ENCODE measurements around the gene NHS.

The NHS gene

DNA sequence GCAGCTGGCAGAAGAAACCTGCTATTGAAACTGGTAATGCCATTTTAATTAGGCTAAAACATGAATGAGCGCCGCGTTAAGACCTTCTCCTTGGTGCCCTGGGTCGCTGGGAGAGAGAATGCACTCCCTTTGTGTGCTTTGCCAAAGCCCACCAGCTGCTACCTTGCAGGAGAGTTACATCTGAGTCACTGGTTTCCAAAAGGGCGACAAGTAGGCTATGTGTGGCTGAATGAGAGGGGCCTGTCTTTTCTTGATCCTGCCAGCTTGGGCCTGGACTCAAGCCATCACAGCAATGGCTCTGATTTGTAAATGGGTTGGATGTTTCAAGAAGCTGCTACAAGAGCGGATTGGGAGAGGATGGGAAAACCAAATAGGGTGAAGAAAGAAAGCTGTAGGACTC lies 81.5 kb downstream of the NHS start:
- no peak for DNase-seq

DNA sequence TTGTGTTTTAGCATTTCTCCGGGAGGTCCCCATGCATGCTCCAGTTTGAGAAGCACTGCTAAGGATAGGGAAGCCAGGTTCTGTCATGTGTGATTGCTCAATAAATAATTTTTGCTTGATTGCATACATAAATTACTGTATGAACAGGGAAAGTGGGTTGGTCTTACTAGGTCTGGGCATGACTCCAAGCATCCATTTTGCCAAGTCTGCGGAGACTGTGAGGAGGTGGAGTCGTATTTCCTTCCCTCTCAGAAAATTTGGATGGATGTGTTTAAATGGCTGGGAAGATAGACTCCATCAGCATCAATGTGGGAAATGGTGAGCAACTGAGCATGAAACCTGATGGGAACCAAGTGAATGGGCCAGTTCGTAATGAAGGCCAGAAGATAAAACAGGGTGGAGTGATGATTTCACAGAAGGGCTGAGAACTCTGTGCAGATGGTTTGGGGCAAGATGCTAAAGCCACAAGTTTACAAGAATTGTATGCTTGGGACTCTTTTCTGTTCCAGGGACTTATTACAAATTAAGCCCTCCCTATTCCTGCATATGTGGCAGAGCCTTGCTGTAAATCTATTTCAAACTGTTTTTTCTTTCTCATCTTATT lies 84.1 kb downstream of the NHS start:
- no peak for DNase-seq

DNA sequence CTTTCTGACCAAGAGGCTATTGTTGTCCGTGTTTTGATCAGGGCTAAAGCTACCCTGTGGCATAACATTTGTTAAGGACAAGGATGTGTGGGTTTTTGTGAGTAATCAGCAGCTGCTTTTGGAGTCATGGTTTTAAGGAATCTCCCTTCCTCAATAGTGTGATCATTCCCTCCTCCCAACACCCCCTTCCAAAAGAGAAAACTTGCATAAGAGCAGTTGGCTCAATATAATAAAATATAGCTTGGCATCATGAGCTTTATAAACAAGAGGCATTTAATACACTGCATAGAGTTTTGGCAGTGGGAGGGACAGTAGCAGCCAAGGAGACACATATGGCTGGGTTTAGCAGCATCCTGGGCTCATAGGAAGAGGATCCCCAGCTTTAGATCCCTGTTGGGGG lies 84.7 kb downstream of the NHS start:
- no peak for DNase-seq

DNA sequence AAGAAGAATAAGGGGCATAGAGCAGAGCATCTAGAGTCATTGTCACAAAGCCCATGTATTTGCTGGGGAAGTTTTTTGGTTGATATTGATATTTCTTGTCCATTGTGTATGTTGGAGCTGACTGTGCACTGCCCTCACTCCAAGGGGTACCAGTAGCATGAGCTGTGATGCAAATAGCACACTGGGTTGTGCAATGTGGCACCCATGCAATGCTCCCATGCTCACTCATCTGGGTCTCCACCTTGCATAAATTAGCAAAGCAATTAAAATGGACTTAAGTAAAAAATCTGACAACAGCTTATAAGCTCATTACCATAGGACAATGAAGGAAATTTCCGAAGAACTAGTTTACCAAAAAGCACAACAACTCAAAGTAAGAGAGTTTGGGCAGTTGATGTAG lies 87.9 kb downstream of the NHS start:
- DNase-seq, result no peak

- DNase-seq, result no peak
These were observed 89.2 kb downstream of the NHS start for GRCh38 chrX:17464194-17464593.

GRCh38 chrX:17465201-17465600 lies 90.2 kb downstream of the NHS start:
- DNase-seq, result no peak

- no peak for DNase-seq
These were observed 90.8 kb downstream of the NHS start for GRCh38 chrX:17465802-17466201.

DNA sequence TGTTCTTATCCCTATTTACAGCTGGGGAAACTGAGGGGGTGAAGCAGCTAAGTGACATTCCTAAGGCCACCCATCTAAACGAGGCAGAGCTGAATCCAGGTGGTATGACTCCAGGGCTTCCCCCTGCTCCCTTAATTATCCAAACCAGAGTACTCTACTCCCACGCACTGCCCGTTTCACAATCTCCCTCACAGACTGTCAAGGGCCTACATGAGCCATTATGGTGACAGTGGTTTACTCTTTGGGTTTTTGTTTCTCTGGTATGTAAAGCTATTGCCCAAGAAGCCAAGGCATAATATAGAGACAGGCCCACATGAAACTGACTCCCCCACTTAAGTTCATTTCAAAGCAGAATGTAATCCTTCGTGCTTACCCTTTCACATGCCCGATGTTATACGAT lies 95.1 kb downstream of the NHS start:
- DNase-seq, result no peak

DNA sequence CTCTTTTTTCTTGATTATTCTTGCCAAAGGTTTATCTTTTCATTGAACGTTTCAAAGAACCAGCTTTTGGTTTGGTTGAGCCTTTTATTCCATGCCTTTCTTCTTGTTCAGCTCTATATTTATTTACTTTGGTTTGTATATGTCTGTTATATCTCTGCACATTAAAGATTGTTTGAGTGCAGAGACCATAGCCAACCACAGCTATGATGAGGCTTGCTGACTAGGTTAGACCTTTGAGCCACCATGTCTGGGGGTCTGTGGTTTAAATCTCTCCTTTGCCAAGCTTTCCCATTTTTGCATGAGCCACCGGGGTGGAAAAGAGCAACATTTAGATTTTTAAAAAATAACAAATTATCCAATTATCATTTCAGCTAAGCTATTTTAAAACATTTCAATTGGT lies 96.1 kb downstream of the NHS start:
- no peak for DNase-seq

DNA sequence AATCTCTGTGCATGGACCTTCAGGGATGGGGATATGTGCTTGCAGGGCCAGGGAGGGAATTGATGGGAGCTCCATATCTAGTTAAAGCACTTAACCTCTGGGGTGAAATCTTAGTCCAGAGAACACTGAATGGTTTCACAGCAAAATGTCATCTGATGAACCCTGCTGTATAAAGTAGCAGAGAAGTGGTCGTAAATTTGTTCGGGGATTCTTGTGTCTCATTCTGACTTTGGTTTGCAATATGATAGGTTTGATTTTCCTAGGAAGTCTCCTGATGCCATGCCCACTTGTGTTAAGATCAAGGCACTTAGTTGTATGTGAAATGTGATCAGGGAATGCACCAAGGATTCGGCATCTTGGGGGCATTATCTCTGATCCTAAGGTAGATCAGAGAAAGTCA lies 96.9 kb downstream of the NHS start:
- no peak for DNase-seq

GRCh38 chrX:17472424-17472823 lies 97.4 kb downstream of the NHS start:
- no peak for DNase-seq

DNA sequence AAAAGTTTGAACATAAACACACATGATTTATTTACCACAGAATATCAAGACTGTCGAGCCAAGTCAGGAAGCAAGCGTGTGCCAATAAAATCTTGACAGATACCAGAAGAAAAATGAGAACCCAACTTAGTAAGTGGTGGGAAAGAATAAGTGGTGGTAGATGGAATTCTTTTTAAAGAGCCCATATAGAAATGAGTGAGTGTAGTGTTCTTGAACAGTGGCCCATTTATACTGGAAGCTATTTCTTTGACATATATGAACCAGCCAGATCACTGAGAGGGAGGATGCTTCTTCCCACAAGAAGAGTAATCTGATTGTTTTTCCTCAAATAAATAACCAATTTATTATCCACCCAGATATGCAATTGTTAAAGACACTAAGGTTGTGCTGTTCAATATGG lies 98.0 kb downstream of the NHS start:
- no peak for DNase-seq

- no peak for DNase-seq
These were observed 99.9 kb downstream of the NHS start for GRCh38 chrX:17474892-17475291.

DNA sequence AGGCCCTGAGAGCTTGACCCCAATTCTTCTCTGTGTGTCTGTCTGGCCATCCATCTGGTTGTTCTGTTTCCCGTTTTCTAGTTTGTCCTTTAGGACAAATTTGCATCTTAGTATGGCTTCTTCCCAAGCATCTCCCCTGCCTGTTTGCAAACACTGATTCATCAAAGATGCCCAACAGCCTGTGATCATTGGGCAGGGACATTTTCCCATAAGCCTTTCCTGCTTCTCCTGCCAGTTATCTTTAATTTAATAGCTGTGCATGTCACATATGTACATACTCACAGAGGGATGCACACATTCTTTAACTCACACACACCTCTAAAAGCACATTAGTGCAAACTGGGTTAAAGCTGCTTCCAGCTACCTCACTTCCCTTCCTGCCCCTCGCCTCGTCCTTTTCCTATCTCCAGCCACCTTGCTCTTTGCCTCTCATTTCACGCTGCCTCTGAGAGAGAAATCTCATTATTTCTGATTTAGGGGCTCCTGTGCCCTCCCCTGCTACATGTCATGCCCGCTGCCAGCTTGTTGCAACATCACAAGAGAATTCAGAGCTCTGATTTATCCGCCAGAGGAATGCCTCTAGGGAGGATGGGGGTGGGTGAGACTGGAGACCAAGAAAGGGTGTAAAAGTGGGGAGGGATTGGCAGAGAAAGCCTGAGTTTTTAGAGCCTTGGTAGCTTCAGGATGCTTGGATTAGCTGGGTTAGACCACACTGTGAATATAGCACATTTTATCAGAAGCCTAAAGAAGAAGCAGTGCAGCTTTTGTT lies 100.6 kb downstream of the NHS start:
- no peak for DNase-seq

DNA sequence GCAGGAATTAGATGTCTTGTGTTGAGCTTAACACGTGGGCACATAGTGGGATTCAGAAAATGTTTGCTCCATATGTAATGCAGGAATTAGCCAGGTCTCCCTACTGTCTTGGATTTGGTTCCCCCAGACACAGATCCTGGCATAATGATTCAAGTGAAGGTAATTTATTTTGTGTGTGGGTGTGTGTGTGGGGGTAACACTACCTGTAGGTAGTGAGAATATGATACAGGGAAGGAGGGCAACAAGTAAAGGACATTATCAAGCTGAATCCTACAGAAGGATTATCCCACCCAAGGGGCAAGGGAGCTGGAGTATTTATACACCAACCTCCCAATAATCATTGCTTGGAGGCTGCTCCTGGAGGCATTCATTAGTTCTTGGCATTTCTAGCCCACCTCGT lies 101.4 kb downstream of the NHS start:
- no peak for DNase-seq

- no peak for DNase-seq
These were observed 106.1 kb downstream of the NHS start for GRCh38 chrX:17481086-17481485.

DNA sequence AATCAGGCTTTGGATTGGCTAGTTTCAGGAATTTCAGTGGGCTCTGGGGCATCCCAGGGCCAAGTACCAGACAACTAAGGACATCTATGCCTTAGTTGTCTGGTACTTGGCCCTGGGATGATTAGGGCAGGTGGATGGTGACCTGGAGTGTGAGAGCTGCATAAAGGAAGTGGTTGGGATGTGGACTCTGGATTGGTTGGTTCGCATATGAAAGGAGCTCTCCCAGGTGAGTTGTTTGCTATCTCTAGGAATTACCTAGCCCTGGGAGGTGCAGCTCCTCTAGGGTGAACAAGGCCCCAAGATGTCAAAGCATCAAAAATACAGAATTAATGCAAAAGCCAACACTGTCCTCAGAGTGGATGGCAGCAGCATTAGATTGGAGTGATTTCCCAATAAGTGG lies 109.6 kb downstream of the NHS start:
- no peak for DNase-seq

DNA sequence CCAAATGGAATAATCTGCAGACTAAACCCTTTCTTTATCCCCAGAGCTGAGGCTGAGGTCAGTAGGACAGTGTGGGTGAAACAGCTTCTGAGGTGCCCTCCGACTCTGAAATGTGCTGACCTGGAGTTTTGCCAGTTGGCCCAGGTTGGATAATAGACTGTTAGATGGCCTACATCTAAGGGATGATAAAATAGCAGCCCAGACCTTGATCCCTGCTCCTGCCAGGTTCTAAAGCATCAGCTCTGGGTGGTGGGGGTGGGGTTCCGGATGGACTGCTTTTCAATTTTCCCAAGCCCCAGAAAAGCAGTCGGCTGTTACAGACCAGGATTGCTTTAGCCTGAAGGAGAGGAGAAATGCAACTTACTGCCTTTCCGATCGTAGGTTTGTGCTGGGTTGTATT lies 110.4 kb downstream of the NHS start:
- DNase-seq, result no peak

- DNase-seq, result no peak
These were observed 113.0 kb downstream of the NHS start for GRCh38 chrX:17488036-17488435.

DNA sequence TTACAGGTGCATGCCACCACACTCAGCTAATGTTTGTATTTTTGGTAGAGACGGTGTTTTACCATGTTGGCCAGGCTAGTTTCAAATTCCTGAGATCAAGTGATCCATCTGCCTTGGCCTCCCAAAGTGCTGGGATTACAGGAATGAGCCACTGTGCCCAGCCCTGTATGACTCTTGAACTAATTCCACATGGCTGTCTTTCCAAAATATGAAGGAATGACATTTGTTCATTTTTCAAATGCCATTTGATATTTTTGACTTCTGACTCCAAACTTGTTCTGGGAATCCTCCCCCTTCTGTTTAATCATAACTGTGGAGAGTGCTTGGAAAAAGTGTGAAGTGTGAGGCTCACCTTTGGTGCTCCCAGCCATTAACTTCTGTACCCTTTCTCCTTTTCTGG lies 119.2 kb downstream of the NHS start:
- DNase-seq, result no peak

DNA sequence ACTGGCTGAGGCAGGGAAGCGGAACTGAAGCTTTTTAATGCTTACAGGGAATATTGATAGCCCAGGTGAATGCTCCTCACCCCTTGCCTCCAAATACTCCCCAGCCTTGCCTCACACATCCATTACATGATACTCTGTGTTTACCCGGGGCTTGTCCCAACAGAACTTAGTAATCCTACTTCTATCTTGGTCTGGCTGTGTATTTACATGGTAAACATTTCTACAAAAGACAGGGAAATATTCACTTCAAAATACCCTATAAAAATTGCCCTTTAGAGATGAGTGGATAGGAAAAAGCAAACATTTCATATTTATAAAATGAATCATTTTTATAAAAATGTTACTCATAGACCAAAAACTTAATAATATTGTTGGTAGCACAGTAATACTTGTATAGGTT lies 120.1 kb downstream of the NHS start:
- no peak for DNase-seq

GRCh38 chrX:17496407-17496806 lies 121.4 kb downstream of the NHS start:
- peak; percentile 28 for DNase-seq

DNA sequence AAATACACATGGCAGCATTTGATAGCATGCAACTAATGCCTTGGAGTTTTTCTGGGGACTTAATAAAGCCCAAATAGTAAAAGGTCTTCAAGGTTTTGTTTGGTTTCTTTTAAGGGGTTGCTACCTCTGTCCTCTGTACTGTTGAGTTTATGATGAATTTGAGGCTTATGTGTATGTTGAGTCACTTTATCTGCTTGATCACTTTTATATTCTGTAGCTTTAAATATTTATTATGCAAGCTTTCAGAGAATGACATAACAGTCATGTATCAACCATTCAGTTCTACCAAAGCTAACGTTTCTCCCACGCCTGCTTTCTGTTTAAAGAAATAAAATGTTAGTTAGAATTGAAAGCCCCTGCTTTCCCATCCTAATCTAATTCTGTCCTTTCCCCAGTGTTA lies 122.2 kb downstream of the NHS start:
- no peak for DNase-seq

DNA sequence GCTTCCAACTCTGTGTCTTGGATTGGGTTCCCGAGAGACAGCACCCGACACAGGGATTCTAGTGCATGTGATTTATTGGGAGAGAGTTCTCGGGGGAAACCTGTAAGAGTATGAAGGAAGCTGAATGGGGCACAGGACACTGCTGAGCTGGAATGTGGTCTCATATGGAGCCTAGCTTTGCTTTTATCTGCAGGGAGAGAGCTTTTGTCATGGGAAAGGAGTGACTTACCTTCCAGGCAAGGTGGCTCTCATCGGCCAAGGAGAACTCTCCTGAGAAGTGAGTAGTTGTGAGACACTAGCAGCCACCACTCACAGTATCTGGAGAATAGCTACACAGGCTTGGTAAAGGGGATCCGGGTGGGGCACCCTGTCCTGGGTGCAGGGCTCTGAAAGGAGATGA lies 124.5 kb downstream of the NHS start:
- no peak for DNase-seq

- no peak for DNase-seq
These were observed 125.2 kb downstream of the NHS start for GRCh38 chrX:17500145-17500579.

Data from NCI-H510A treated with DMSO at 0.1 percent for 48 hours (cell line).